ENCODE measurements around the gene PLCH1.

PLCH1 gene

GRCh38 chr3:155744010-155744625 lies 753 bp downstream of the PLCH1 start:
- DNase-seq (ENCODE audit: low spot score) = peak; percentile 73

DNA sequence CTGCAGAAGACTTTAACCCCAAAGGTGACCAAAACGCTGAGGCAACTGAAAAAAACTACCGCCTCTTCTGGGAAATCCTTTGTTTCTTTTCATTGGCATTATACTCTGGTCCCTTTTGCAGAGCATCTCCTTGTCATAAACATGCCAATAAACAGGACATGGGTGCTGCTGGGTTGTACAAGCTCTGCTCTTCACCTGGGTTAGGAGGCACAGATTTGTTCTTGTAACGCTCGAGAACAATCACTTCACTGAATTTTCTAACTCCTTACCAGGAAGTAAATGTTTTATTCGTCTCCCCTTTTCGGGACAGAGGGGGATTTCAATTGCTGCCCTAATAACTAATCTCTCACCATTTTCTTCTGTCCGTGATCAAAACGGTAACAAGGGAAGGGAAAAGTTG lies 1.3 kb downstream of the PLCH1 start:
- DNase-seq (ENCODE audit: low spot score) = peak; percentile 37

- DNase-seq (ENCODE audit: low spot score) = no peak
These were observed 2.4 kb downstream of the PLCH1 start for GRCh38 chr3:155742349-155742965.

GRCh38 chr3:155741603-155742002 lies 3.3 kb downstream of the PLCH1 start:
- no peak for DNase-seq (ENCODE audit: low spot score)

- DNase-seq (ENCODE audit: low spot score) = no peak
These were observed 3.8 kb downstream of the PLCH1 start for GRCh38 chr3:155741101-155741500.

DNA sequence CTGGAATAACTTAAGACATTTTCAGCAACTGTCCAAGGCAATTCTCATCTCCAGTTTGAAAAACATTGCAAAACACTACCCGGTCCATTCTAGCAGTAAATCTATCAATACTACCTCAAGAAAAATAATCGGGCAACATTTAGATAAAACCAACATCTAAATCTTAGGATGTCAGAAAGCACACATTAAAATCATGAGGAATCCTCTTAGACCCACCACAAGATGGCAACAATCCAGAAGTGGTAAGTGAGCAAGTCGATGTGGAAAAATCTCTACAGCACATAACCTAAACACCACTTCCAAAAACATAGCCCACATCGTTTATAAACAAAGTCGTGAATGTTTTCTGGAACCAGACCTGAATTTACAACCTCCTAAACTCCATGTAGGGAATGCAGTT lies 5.7 kb downstream of the PLCH1 start:
- peak; percentile 45 for DNase-seq (ENCODE audit: low spot score)

DNA sequence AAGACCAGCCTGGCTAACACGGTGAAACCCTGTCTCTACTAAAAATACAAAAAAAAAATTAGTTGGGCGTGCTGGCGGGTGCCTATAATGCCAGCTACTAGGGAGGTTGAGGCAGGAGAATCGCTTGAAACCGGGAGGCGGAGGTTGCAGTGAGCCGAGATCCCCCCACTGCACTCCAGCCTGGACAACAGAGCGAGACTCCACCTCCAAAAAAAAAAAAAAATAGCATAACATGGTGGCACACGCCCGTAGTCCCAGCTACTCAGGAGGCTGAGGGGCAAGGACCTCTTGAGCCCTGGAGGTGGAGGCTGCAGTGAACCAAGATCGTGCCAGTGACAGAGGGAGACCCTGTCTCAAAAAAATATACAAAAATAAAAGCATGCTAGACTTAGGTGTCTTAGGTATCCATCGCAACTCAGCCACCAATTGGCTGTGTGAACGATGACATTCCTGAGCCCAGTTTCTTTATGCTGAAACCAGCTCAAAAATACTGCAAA lies 6.2 kb downstream of the PLCH1 start:
- DNase-seq (ENCODE audit: low spot score) = no peak

GRCh38 chr3:155737844-155738460 lies 6.9 kb downstream of the PLCH1 start:
- DNase-seq (ENCODE audit: low spot score) = peak; percentile 19

DNA sequence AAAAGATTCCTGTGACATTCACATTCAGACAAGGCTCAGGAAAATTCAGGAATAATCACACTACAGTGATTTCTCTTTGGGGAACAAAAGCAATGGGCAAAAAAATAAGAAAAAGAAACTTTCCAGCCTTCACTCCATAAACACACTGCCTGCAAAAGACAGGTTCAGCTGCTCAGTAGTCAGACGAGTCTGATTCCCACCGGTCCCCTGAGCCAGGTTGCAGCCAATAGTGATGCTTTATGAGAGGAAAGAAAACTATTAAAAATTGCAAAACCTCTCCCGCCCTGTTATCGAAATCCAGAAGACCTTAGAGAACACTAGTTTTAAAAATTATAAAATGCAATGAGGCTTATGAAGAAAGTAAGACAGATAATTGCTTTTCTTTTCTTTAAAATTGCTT lies 8.5 kb downstream of the PLCH1 start:
- DNase-seq (ENCODE audit: low spot score) = no peak

DNA sequence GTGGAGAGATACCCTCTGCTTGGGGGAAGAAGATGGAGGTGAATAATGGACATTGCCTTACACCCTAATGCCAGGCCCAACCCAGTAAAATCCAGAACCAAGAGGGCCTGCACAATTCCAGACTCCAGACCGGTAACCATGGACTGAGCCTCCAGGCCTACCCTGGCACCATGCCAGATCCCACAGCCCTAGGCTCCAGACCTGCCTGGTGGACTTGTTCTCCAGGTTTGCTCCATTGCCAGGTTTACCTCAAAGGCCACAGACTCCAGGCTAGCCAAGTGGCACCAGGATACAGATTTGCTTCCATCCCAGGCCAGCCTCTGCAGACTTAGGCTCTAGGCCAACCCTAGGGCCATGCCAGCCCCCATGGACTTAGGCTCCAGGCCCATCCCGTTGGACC lies 14.0 kb downstream of the PLCH1 start:
- DNase-seq (ENCODE audit: low spot score) = no peak

- DNase-seq (ENCODE audit: low spot score) = no peak
These were observed 17.0 kb downstream of the PLCH1 start for GRCh38 chr3:155727836-155728235.

DNA sequence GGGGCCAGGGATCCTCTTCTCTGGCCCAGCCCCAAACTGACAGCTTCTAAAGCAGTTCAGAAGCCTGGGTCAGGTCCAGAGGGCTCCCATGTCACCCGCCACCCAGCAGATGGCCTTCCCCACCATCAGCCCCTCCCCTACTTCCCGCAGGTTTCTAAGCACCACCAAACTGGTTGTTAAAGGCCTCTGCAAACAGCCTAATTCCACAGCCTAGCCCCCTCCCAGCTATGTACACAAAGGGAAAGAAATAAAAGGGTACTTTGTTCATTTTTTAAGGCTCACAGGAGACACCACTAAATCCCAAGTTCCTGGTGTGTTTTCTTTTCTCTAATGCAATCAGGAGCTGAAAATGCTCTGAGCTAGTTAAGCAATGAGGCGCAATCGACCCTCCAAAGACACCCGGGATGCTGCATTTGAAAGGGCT lies 30.6 kb downstream of the PLCH1 start:
- DNase-seq (ENCODE audit: low spot score) = no peak

GRCh38 chr3:155712008-155712407 lies 32.9 kb downstream of the PLCH1 start:
- peak; percentile 11 for DNase-seq (ENCODE audit: low spot score)

- DNase-seq (ENCODE audit: low spot score) = no peak
These were observed 39.9 kb downstream of the PLCH1 start for GRCh38 chr3:155704771-155705559.

DNA sequence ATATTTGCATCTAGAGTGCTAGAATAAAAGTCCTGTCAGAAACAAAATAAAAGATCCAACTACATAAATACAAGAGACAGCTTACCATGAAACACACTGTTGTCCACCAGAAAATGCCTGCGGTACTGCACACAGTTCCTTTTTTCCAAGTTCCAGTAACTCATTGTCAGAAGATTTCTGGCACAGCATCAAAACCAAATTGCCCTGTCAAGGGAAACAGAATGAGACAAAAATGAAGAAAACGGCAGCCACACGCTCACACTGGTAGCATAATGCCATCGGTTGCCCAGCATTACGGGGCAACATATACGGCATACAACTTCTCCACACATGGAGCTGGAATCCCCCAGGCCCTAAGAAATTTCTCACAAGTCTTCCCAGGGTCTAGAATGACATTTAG lies 40.8 kb downstream of the PLCH1 start:
- no peak for DNase-seq (ENCODE audit: low spot score)

DNA sequence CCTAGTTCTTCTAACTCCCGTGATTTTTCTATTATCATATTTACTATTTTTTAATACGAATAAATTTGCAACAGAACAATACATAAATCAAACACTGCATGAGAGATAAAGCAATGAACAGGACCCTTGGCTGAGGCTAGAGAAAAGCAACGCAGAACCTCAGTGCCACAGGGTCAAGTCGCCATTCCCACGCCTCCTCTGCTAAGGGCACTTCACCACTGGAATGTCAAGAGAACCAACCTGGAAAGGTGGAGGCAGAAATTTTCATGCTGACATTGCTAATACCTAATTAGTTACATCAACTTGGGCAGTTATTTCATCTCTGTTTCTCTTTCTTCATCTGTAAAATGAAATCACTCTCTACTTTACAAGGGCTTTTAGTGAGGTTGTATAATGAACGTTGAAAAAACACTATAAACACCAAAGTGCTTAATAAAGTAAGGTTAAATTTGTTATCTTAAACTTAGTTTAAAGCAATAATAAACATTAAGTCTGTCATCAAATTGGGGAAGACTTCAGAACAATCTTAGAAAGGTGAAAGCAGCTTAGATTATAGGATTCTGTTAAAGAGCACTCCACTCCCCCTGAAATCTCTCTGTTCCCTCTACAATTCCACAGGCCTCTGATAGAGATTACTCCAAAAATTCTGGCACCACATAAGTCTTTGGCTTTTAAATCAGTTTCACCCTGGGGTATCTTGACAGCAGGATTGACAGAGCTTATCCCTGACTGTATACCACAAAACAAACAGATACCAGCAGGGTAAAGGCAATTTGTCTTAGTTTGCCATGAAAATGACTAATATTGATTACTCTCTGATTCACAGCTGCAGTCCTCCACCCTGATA lies 41.9 kb downstream of the PLCH1 start:
- DNase-seq (ENCODE audit: low spot score) = no peak

DNA sequence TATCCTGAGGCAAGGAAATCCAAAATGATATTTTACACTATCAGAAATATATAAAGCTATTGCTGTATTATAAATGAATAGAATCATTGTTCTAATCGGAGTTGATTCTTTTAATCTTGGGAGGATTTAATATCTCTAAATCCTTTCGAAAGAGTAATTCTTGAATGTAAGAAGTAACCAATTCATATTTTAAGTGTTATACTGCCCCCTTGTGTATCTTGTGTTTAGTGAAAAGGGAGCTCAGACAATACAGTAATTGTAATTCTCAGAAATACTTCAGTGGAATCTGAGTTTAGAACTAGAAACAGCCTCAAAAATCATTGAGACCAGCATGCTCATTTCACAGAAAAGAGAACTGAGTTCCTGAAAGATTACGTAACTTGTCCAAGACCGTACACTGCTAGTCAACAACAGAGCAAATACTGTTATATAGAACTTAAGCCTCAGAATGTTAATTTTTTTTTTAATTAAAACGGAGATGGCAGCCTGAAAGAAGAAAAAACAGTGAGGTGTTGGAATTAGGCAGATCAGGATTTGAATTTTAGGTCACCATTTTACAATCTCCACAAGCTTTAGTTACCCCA lies 42.9 kb downstream of the PLCH1 start:
- peak; percentile 83 for DNase-seq (ENCODE audit: low spot score)

- DNase-seq (ENCODE audit: low spot score) = no peak
These were observed 47.3 kb downstream of the PLCH1 start for GRCh38 chr3:155697542-155697941.

GRCh38 chr3:155690921-155691320 lies 54.0 kb downstream of the PLCH1 start:
- DNase-seq (ENCODE audit: low spot score) = no peak

- no peak for DNase-seq (ENCODE audit: low spot score)
These were observed 56.4 kb downstream of the PLCH1 start for GRCh38 chr3:155688481-155688880.

DNA sequence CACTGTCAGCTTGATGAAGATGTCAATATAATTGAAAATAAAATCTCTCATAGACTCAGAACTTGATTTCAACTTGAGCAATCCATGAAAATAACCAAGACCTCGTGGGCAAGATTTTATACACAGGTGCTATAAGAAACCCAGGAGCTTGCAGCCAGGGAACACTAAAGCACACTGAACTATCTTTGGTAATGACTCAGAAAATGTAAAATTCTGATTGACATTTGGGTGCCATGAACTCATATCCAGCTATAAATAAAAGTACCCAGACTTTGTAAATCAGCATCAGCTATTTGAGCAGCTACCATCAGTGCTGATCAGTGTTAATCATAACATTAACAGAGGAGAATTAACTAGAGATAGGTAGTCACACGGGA lies 61.5 kb downstream of the PLCH1 start:
- DNase-seq (ENCODE audit: low spot score) = no peak
